IMR-90 (cell line): ENCODE measurements around the gene DIP2C. TPM values are rescaled to one million over a fixed set of nuclear protein-coding genes. Genes with fewer than 3 reads are reported as not detected.
"Not testable (repeated sequence)": the region's sequence is repeated elsewhere in the genome, so short reads cannot be mapped to it uniquely, and the experiment has no call there.

Experiments used
- ATAC-seq: fragments of 200-7000 bp; cut with Tn5 transposase; 2 replicates; pipeline ENCODE4 v1.9.1; 2020; ENCODE audit warnings: low read depth, mild to moderate bottlenecking, moderate library complexity
- BruUV-seq: library from RNA; stranded (reverse); fragments of 400-500 nt; replicated peaks from 2 replicates; lab custom pipeline; 2021; lab: Mats Ljungman, UMichigan
- CTCF ChIA-PET: fragments of 300-600 bp; formaldehyde crosslinking; extraction: SDS; loops from one replicate; lab custom pipeline; 2021; ENCODE audit warnings: antibody characterized with exemption; lab: Yijun Ruan, JAX
- POLR2A ChIA-PET: fragments of 300-600 bp; sonication (Branson Sonifier 250); formaldehyde crosslinking; loops from one replicate; lab custom pipeline; 2022; ENCODE audit warnings: antibody characterized with exemption; ENCODE audit not compliant: unreplicated experiment; lab: Charles Lee
- DNase-seq: peaks from one replicate; pipeline ENCODE4 v3.0.0; 2013
- H2AFZ ChIP-seq: replicated peaks from 2 replicates; pipeline ENCODE3; 2013; ENCODE audit warnings: low read length, mild to moderate bottlenecking; ENCODE audit not compliant: poor library complexity
- H2AK5ac ChIP-seq: 2 replicates; pipeline ENCODE4 v1.6.1; 2013; ENCODE audit warnings: low read depth, low read length, inconsistent platforms
- H2AK9ac ChIP-seq: replicated peaks from 2 replicates; pipeline ENCODE3; 2013; ENCODE audit warnings: mild to moderate bottlenecking, low read depth, low read length, moderate library complexity; ENCODE audit not compliant: poor library complexity
- H2BK120ac ChIP-seq: 2 replicates; pipeline ENCODE4 v1.6.1; 2013; ENCODE audit warnings: low read depth, low read length, inconsistent platforms
- H2BK15ac ChIP-seq: 3 replicates; pipeline ENCODE4 v1.6.1; 2013; ENCODE audit warnings: low read depth, low read length, inconsistent platforms
- H2BK20ac ChIP-seq: 2 replicates; pipeline ENCODE4 v1.6.1; 2013; ENCODE audit warnings: low read depth, mild to moderate bottlenecking, inconsistent platforms, low read length, moderate library complexity
- H2BK5ac ChIP-seq: 2 replicates; pipeline ENCODE4 v1.6.1; 2013; ENCODE audit warnings: mild to moderate bottlenecking, low read depth, low read length, inconsistent platforms; ENCODE audit not compliant: poor library complexity, severe bottlenecking
- H3K14ac ChIP-seq: replicated peaks from 2 replicates; pipeline ENCODE4 v1.6.1; 2013; ENCODE audit warnings: low read depth, low read length, inconsistent platforms
- H3K18ac ChIP-seq: 2 replicates; pipeline ENCODE4 v1.6.1; 2013; ENCODE audit warnings: low read depth, low read length, control low read depth
- H3K23ac ChIP-seq: 2 replicates; pipeline ENCODE4 v1.6.1; 2013; ENCODE audit warnings: low read depth, low read length, inconsistent platforms
- H3K27ac ChIP-seq: 2 replicates; pipeline ENCODE4 v1.5.1; 2013; ENCODE audit warnings: mild to moderate bottlenecking, control low read depth, low read length; ENCODE audit not compliant: insufficient read depth
- H3K27me3 ChIP-seq: 2 replicates; pipeline ENCODE4 v1.6.1; 2013; ENCODE audit warnings: low read length; ENCODE audit not compliant: control insufficient read depth, insufficient read depth
- H3K36me3 ChIP-seq: 2 replicates; pipeline ENCODE4 v1.6.1; 2013; ENCODE audit warnings: low read length, mixed read lengths; ENCODE audit not compliant: control insufficient read depth, insufficient read depth
- H3K4ac ChIP-seq: 2 replicates; pipeline ENCODE4 v1.6.1; 2013; ENCODE audit warnings: low read depth, low read length, inconsistent platforms
- H3K4me1 ChIP-seq: 2 replicates; pipeline ENCODE4 v1.6.1; 2013; ENCODE audit warnings: low read length, mixed read lengths; ENCODE audit not compliant: control insufficient read depth, insufficient read depth
- H3K4me2 ChIP-seq: 2 replicates; pipeline ENCODE4 v1.6.1; 2013; ENCODE audit warnings: low read depth, mild to moderate bottlenecking, control low read depth, low read length, moderate library complexity
- H3K4me3 ChIP-seq: 2 replicates; pipeline ENCODE4 v1.5.1; 2013; ENCODE audit warnings: low read depth, mild to moderate bottlenecking, control low read depth, low read length, moderate library complexity; ENCODE audit not compliant: insufficient read depth
- H3K56ac ChIP-seq: 2 replicates; pipeline ENCODE4 v1.6.1; 2013; ENCODE audit warnings: low read length, inconsistent platforms; ENCODE audit not compliant: insufficient read depth; ENCODE audit errors: extremely low read depth
- H3K79me1 ChIP-seq, 2 experiments: 2 replicates each; pipeline ENCODE4 v1.6.1; 2013; ENCODE audit warnings: low read length in 2 of 2, inconsistent platforms in 1 of 2, low read depth in 1 of 2
- H3K9ac ChIP-seq: 2 replicates; pipeline ENCODE4 v1.6.1; 2013; ENCODE audit warnings: low read depth, low read length, control low read depth
- H3K9me1 ChIP-seq: 2 replicates; pipeline ENCODE4 v1.6.1; 2013; ENCODE audit warnings: low read length, inconsistent platforms; ENCODE audit not compliant: insufficient read depth
- H3K9me3 ChIP-seq: 2 replicates; pipeline ENCODE4 v1.6.1; 2013; ENCODE audit warnings: low read length; ENCODE audit not compliant: control insufficient read depth, insufficient read depth
- H4K20me1 ChIP-seq: 2 replicates; pipeline ENCODE4 v1.6.1; 2013; ENCODE audit warnings: low read length, inconsistent platforms; ENCODE audit not compliant: insufficient read depth
- H4K5ac ChIP-seq: 2 replicates; pipeline ENCODE4 v1.6.1; 2013; ENCODE audit warnings: mild to moderate bottlenecking, low read depth, low read length, control low read depth
- H4K8ac ChIP-seq, 2 experiments: 2 replicates each; pipeline ENCODE4 v1.6.1; 2013; ENCODE audit warnings: low read depth in 2 of 2, low read length in 2 of 2, control low read depth in 1 of 2, inconsistent platforms in 1 of 2
- H4K91ac ChIP-seq: 2 replicates; pipeline ENCODE4 v1.6.1; 2013; ENCODE audit warnings: low read depth, low read length, inconsistent platforms; ENCODE audit not compliant: insufficient read depth
- WGBS, 2 experiments: methylation state at CpG; one replicate each; pipeline versions ENCODE4 v1.1.5 to v1.1.7; 2013; ENCODE audit warnings: missing lambda C conversion rate in 2 of 2; ENCODE audit not compliant: insufficient read length in 1 of 2; ENCODE audit errors: extremely low coverage in 2 of 2; 5-methylcytosine and 5-hydroxymethylcytosine counted together
- dilution Hi-C: fragments of 300-500 bp; cut with HindIII; formaldehyde crosslinking; loops from one replicate; pipeline ENCODE4 v1.14.3; 2018; ENCODE audit warnings: low sequenced_read_pairs; ENCODE audit not compliant: unreplicated experiment
- in situ Hi-C: fragments of 300-500 bp; cut with MboI; formaldehyde crosslinking; loops from 3 replicates; pipeline ENCODE4 v1.14.3; 2019; ENCODE audit warnings: low sequenced_read_pairs, inconsistent platforms, mixed read lengths
- intact Hi-C: fragments of 100-400 bp; cut with micrococcal nuclease; formaldehyde crosslinking; loops from 2 replicates; pipeline ENCODE4 v1.10.0; 2022
- polyA plus RNA-seq, 3 experiments: library from polyadenylated mRNA; depleted of rRNA; stranded (reverse); fragments of >200 nt; gene quantifications; 2 replicates each; pipeline ENCODE4 v1.2.3, GENCODE V29; 2012; ENCODE audit warnings: low replicate concordance in 1 of 3
- total RNA-seq: library from RNA; depleted of rRNA; stranded (reverse); fragments of >200 nt; gene quantifications from 2 replicates; pipeline ENCODE4 v1.2.3, GENCODE V29; 2012

Gene DIP2C
- total and polyA plus RNA-seq, 2 of the 4 experiments (the other 2 are of a cell fraction) = 8.6 to 17.3 TPM

DNA sequence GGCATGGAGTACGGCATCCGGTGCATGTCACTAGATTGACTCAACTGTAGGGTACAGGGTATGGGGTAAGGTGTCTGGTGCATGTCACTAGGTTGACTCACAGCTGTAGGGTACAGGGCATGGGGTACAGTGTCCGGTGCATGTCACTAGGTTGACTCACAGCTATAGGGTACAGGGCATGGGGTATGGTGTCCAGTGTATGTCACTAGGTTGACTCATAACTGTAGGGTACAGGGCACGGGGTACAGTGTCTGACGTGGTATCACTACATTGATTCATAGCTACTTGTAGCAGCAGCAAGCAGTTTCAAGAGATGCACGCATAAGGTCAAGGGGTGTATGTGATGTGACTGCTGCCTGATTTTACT is 424.4 kb downstream of the DIP2C start:
- H3K14ac ChIP-seq, H3K56ac ChIP-seq, H4K20me1 ChIP-seq, H3K4me3 ChIP-seq, H4K5ac ChIP-seq, H3K4me1 ChIP-seq, dilution Hi-C loops, in situ Hi-C loops, H3K27ac ChIP-seq, intact Hi-C loops, CTCF ChIA-PET, H2BK15ac ChIP-seq, H3K18ac ChIP-seq, H3K27me3 ChIP-seq, H2BK5ac ChIP-seq, H3K4me2 ChIP-seq, H4K8ac ChIP-seq, H3K9me3 ChIP-seq, H2AK9ac ChIP-seq, H3K36me3 ChIP-seq, H2BK120ac ChIP-seq, BruUV-seq, H3K4ac ChIP-seq, H2BK20ac ChIP-seq, H4K91ac ChIP-seq, H3K9ac ChIP-seq, H3K23ac ChIP-seq, DNase-seq, H2AK5ac ChIP-seq, H3K9me1 ChIP-seq, ATAC-seq, H3K79me1 ChIP-seq, H2AFZ ChIP-seq: not testable (repeated sequence)
- POLR2A ChIA-PET = interaction anchor here (0.6 kb wide), 1 partner anchor 16 kb away, joined by 24 read pairs; no protein-coding TSS in a partner anchor
- 93% methylated on average over 2 of the region's 6 CpGs; no CpG with 5 or more reads in 1 of the 2 experiments for WGBS, 2 experiments

GRCh38 chr10:264160-265073 is 425.1 kb downstream of the DIP2C start:
- H2AK5ac ChIP-seq, ATAC-seq, H4K8ac ChIP-seq, H3K36me3 ChIP-seq, H2AFZ ChIP-seq, H3K4me2 ChIP-seq, H3K9me3 ChIP-seq, POLR2A ChIA-PET, H2BK5ac ChIP-seq, H4K5ac ChIP-seq, H3K4ac ChIP-seq, H4K20me1 ChIP-seq, H3K9ac ChIP-seq, H2AK9ac ChIP-seq, CTCF ChIA-PET, H3K9me1 ChIP-seq, H3K27me3 ChIP-seq, H3K56ac ChIP-seq, intact Hi-C loops, H4K91ac ChIP-seq, H3K18ac ChIP-seq, dilution Hi-C loops, H3K14ac ChIP-seq, in situ Hi-C loops, H2BK15ac ChIP-seq, H3K4me3 ChIP-seq, H2BK20ac ChIP-seq, BruUV-seq, H3K79me1 ChIP-seq, H3K27ac ChIP-seq, H2BK120ac ChIP-seq, H3K4me1 ChIP-seq, H3K23ac ChIP-seq, DNase-seq: not testable (repeated sequence)
- WGBS, 2 experiments = 50% methylated on average over 2 of the region's 11 CpGs; no CpG with 5 or more reads in 1 of the 2 experiments
